NCI-H526 treated with DMSO at 0.1 percent for 48 hours (cell line): ENCODE data around the gene CPNE5.

Source experiments
- DNase-seq: peaks from one replicate; lab custom pipeline; 2025; lab: John Stamatoyannopoulos, UW

The CPNE5 gene

DNA sequence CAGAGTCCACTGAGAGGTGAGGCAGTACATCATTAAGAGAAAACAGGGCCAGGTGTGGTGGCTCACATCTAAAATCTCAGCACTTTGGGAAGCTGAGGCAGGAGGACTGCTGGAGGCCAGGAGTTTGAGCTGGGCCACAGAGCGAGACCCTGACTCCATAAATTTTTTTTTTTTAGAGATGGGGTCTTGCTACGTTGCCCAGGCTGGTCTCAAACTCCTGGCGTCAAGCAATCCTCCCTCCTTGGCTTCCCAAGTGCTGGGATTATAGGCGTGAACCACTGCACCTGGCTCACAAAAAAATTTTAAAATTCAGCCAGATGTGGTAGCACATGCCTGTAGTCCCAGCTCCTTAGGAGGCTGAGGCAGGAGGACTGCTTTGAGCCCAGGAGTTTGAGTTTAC is 18.1 kb upstream of the CPNE5 start:
- no peak for DNase-seq

GRCh38 chr6:36856277-36856676 is 17.0 kb upstream of the CPNE5 start:
- no peak for DNase-seq

GRCh38 chr6:36855750-36856149 is 16.5 kb upstream of the CPNE5 start:
- DNase-seq, result no peak

GRCh38 chr6:36853325-36853724 is 14.1 kb upstream of the CPNE5 start:
- DNase-seq, result no peak

DNA sequence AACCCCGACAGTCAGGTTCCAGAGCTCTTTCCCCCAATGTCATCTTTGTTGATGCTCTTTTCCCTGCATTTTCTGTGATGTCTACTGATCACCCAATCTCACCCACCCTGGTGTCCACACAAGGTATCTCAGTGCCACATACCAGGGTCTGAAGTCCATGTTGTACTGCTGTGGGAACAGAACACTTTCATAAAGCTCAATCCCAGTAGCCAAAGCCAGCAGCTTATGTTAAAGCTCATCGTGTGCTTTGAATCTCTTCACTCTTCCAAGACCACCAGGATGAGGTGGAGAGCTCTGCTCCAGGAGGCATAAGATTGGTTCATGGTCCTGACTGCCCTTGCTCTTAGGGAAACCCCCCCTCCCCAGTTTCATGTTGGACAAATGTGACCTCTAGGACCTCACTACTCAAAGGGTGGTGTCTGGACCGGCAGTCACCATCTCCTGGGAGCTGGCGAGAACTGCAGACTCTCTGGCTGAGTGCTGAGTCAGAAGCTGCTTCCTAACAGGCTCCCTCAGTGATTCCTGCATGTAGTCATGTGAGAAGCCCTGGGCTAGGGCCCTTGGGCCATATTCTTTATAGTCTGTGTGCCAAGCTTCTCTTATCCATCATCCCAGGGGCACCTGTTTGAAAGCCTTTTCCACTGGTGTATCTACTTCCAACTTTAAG is 13.4 kb upstream of the CPNE5 start:
- DNase-seq, result no peak

DNA sequence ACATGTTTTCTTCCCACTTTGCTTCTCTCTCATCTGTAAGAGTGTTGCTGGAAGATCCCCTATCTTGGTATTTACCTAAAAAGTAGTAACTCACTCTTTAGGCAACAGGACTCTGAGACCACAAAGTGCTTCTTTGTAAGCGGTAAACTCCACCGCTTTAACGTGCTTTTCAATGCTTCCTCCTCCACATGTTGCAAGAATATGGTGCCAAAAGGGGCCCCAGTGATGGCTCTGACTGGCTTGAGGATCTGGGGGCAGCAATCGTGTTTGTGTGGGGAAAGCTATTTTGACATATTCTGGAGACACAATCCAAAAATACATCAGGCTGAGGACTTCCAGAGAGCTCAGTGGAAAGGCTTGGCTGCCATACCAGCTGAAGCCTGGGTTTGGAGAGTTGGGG is 12.4 kb upstream of the CPNE5 start:
- DNase-seq, result no peak

- DNase-seq, result no peak
These were observed 11.9 kb upstream of the CPNE5 start for GRCh38 chr6:36851149-36851614.

- no peak for DNase-seq
These were observed 10.8 kb upstream of the CPNE5 start for GRCh38 chr6:36850021-36850420.

- DNase-seq, result peak; percentile 65
These were observed 9.6 kb upstream of the CPNE5 start for GRCh38 chr6:36848658-36849441.

DNA sequence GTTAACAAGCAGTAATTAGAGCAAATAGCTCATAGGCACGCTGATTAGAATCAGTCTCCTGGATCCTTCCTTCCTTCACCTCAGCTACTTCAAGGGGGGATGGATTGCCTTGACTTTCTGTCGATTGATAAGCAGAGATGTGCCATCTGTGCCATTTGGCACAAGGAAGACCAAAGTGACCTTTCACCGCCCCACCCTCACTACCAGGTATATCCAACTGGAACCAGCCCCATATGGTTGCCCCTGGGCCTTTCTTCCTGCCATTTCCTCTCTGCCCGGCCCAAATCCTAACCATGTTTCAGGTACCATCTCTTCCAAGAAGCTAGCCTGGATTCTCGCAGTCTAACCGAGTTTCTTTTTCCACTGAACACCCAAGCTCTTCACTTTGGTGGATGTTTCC is 8.7 kb upstream of the CPNE5 start:
- DNase-seq, result no peak

DNA sequence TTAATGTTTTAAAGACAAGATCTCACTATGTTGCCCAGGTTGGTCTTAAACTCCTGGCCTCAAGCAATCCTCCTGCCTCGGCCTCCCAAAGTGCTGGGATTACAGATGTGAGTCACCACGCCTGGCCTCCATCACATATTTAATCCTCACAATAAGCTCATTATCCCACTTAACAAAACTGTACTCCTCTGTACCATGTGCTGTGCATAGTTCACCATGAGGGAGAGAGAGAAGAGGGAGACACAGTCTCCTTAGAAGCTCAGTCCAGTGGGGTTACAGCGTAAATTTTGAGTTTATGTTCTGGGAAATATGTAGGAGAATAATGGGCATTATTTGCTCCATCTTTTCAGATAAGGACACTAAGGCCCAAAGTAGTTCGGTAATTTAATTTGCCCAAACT is 7.9 kb upstream of the CPNE5 start:
- DNase-seq, result no peak

DNA sequence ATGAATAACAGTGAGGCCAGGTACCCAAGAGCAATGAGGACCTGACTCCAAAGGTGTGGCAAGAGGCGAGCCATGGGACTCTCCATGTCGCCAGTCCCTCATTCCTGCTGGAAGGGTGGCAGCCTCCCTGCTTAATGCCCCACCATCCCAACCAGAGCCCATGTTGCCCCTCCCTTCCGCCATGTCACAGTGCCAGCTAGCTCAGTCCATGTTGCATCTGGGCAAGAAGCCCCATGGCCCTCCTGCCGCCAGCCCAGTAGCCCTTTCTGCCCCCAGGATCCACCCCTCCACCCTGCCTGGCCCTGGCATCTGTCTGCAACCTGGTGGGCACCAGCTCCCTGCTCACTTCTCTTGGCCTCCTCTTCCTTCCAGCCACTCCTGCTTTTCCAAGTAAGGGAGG is 6.0 kb upstream of the CPNE5 start:
- DNase-seq, result no peak

DNA sequence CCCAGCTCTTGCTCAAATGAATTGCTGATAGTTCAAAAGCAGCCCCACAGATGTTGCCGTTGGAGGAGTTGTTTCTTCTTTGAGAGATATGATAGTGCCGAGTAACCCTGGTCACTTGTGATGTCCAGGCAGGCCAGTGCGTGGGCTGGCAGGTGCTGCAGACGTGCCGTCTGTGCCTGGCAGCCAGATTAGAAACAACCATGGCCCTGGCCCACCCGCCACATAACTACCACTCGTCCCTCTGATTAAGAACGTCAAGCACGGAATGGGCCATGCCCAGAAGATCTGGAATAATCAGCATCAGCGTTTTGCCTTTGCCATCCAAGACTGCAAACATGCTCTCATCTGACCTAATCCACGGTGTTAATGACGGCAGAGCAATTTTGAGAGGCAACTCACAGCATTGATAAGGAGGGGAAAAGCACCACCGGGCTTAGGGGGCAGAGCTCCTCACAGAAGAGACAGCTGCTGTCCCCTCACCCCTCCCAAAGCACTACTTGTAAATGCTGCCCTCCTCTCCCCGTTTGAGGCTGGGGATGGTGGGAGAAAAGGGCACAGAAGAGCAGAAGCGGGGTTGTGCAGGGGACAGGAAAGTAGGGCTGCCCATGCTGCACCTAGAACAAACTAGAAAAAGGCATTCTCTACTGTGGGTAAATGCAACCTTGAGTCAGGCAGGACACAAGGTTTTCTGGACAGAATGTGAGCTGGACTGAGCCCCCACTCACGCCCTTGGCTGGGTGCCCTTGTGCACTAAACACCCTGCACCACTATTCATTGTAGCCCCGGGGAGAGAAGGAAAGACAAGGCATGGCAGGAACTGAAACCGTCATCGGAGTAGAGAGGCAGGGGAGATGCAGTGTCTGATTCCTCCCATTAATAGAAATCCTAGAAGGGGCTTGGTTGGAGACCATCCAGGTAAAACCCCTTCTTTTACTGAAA is 5.3 kb upstream of the CPNE5 start:
- no peak for DNase-seq

- no peak for DNase-seq
These were observed 3.9 kb upstream of the CPNE5 start for GRCh38 chr6:36843170-36843569.

- DNase-seq, result no peak
These were observed 2.5 kb upstream of the CPNE5 start for GRCh38 chr6:36841756-36842155.

DNA sequence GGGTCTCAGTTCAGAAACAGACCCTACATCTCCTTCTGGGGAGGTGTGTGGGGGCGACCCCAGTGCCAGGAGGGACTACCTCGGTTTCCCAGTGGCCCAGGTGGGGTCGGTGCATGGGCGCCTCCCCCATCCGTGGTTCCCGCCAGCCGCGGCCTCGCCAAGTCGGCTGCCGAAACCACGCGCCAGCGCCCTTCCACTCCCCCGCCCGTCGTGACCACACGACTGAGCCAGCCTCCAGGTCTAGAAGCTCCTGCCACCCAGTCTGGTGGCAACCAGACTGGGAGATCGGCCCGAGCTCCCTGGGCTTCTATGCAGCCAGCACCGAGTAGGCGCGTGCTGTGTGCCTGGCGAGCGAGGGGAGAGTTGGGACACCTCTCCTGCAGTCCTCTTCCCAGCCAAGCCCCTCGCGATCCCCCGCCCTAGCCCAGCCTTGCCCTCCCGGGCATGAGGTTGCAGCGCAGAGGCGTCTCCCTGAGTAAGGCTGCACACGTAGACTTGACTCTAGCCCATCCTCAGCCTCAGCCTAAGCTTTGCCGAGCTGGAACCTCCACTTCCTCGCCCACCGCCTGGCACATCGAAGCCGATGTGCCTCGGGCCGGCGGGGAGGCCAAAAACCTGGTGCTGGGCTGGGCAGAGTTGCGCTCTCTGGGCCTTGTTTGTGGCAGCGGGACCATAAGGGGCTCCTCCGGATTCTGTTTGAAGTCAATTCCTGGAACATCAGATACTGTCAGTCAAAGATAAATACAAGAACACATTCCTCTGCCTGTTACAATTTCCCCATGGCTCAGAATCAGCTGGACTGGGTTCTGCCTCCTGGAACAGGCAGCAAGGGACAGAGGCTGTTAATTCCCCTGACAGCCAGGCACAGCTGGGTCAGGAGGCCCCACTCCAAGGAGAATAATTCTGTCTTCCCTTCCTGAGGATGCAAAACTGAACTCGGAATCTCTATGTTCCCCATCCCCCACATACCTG is 1.5 kb upstream of the CPNE5 start:
- DNase-seq, result no peak

- no peak for DNase-seq
These were observed 646 bp upstream of the CPNE5 start for GRCh38 chr6:36839749-36840431.

DNA sequence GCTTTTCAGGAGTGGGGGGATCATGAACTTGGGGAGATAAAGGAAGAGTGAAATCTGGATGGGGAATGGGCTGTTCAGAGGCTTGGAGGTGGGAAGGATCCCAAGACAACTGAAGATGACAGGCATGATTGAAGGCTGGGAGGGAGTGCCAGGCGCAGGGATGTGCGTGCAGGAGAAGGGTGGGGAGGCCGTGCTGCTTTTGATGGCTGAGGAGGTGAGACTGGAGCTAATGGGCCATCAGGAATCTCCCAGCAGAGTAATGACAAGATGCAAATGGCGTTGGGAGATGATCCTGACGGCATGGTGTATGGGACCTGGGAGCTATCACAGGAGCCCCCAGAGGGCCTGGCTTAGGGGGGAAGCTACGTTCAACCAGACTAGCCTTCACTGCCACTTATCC is 1.6 kb downstream of the CPNE5 start:
- no peak for DNase-seq

GRCh38 chr6:36837022-36837339 is 2.3 kb downstream of the CPNE5 start:
- DNase-seq, result no peak

DNA sequence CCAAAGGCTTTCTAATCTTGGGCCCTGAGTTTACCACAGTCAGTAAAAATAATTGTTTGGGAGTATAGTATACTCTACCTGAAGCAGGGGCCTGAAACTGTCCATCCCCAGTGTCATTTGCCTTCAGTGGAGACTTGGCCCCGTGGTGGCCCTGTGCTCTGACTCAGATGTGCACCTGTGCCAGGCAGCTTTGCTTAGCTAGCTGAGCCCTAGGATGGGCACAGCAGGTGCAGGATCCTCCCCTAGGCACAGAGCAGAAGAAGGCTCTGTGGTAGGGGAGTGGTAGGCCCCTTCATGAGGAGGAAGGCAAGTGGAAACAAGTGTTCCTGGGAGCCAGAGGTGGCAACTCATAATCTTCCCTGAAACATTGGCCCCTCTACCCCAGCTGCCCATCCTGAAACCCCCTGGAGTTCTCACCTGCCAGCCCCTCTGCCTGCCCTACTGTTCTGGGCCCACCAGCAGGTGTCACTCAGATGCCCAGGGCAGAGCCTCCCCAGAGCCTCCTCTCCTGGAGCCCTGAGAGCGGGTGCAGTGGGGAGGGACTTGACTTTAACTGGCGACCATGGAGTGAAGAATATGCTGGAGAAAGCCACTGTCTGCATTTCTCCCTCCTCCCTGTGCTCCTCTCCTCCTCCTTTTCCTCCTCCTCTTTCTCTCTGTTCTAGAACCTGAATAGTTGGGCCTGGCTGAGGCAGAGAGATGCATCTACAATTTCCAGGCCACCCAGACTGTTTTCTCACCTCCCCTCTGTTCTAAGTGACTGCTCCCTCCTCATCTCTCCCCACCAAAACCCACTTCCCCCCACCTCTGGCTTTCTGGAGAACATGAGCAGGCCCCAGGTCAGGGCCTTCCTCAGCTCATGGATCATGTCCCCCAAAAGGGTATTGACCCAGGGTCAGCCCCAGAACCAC is 2.9 kb downstream of the CPNE5 start:
- DNase-seq, result no peak
